GM10266 (cell line): ENCODE measurements around the gene SIGLEC12.
"Not testable (repeated sequence)": the region's sequence is repeated elsewhere in the genome, so short reads cannot be mapped to it uniquely, and the experiment has no call there.

Experiments used
- DNase-seq: peaks from one replicate; pipeline ENCODE4 v3.0.0; 2012; ENCODE audit errors: extremely low spot score
- CTCF ChIP-seq: IDR thresholded peaks from 2 replicates; pipeline ENCODE4 v1.5.1; 2012; ENCODE audit warnings: mild to moderate bottlenecking, low read depth; ENCODE audit not compliant: control insufficient read depth, insufficient read depth; ENCODE audit errors: missing control alignments

Gene SIGLEC12

GRCh38 chr19:51508059-51508733, 6.6 kb upstream of the SIGLEC12 start:
- no peak for DNase-seq
- no peak for TF ChIP-seq CTCF

- TF ChIP-seq CTCF = no peak
- DNase-seq = no peak
Observed at GRCh38 chr19:51507640-51508058, 6.0 kb upstream of the SIGLEC12 start.

GRCh38 chr19:51507192-51507591, 5.6 kb upstream of the SIGLEC12 start:
- no peak for TF ChIP-seq CTCF
- no peak for DNase-seq

GRCh38 chr19:51505904-51506303, 4.3 kb upstream of the SIGLEC12 start:
- DNase-seq = no peak
- TF ChIP-seq CTCF = no peak

GRCh38 chr19:51503896-51504295, 2.3 kb upstream of the SIGLEC12 start:
- no peak for DNase-seq
- TF ChIP-seq CTCF = no peak

GRCh38 chr19:51503286-51503817, 1.8 kb upstream of the SIGLEC12 start:
- no peak for TF ChIP-seq CTCF
- DNase-seq = no peak

- DNase-seq = not testable (repeated sequence)
Observed at GRCh38 chr19:51500931-51501330, 669 bp downstream of the SIGLEC12 start.

GRCh38 chr19:51497666-51498065, 3.9 kb downstream of the SIGLEC12 start:
- no peak for DNase-seq
- TF ChIP-seq CTCF = no peak
